Stimulated activated CD8-positive, alpha-beta memory T cell treated with anti-CD3 and anti-CD28 coated beads, Interleukin-4, amount 100 ng/mL, for 1 hour (primary cell): ENCODE data around the gene PEMT.

Source experiments
- DNase-seq, 2 donors: peaks; one replicate each; pipeline ENCODE4 v3.0.0-alpha.2; 2020; ENCODE audit warnings: low read depth in 2 of 2, low spot score in 1 of 2

Gene PEMT

GRCh38 chr17:17456251-17456650 lies 135.3 kb downstream of the PEMT start:
- DNase-seq: no peak
